ENCODE data around the gene DMXL2.

DNA sequence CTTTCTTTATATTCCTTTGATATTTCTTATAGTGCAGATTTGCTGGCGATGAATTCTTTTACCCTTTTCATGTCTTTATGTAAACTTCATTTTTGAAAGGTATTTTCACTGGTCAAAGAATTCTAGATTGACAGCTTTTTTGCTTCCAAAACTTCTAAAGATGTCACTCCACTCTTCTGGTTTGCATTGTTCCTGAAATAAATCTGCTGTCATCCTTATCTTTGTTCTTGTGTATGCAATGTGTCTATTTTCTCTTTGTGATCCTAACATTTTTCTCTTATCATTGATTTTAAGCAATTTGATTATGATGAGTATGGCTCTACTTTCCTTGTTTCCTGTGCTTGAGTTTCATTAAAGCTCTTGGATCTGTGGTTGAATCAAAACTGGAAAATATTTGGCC lies 177.8 kb downstream of the DMXL2 start:
- TF ChIP-seq CTCF (IDR thresholded peaks at IDR 0.05) (no peak), POLR2A (IDR thresholded peaks at IDR 0.05) (no peak)
